ENCODE data around the gene FRAT1.

The FRAT1 gene

DNA sequence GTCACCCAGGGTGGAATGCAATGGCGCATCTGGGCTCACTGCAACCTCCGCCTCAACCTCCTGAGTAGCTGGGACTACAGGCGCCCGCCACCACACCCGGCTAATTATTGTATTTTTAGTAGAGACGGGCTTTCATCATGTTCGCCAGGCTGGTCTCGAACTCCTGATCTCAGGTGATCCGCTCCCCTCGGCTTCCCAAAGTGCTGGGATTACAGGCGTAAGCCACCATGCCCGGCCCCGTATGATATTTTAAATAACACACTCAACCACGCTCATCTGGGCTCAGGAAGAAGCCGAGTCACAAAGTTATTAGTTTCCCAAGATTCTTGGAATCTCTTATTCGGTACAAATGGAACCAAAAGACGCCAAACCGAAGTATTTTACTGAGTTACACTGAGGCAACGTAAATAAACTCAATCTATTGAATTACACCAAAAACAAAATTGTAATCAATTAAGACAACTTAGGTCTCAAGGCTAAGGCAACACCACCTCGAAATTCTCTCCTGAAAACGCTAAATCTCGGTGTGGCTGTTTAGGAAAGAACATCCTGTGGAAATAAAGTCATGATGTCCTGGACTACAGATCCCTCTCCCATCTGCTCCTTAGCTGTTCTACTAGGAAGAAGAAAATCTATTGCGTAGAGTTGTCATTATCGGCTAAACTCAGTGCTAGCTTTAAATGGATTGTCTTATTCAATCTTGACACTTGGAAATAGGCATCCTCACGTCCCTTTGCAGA is 27.5 kb upstream of the FRAT1 start:
- FAIRE-seq (no peak), DNase-seq (ENCODE audit: insufficient read length) (no peak)
- TF ChIP-seq POLR2AphosphoS5 (IDR thresholded peaks at IDR 0.05; ENCODE audit: low read depth, low read length) (no peak), TAF1 (IDR thresholded peaks at IDR 0.05; ENCODE audit: borderline replicate concordance, low read depth, low read length) (no peak), POLR2A (IDR thresholded peaks at IDR 0.05; ENCODE audit: low read depth, low read length) (no peak)

DNA sequence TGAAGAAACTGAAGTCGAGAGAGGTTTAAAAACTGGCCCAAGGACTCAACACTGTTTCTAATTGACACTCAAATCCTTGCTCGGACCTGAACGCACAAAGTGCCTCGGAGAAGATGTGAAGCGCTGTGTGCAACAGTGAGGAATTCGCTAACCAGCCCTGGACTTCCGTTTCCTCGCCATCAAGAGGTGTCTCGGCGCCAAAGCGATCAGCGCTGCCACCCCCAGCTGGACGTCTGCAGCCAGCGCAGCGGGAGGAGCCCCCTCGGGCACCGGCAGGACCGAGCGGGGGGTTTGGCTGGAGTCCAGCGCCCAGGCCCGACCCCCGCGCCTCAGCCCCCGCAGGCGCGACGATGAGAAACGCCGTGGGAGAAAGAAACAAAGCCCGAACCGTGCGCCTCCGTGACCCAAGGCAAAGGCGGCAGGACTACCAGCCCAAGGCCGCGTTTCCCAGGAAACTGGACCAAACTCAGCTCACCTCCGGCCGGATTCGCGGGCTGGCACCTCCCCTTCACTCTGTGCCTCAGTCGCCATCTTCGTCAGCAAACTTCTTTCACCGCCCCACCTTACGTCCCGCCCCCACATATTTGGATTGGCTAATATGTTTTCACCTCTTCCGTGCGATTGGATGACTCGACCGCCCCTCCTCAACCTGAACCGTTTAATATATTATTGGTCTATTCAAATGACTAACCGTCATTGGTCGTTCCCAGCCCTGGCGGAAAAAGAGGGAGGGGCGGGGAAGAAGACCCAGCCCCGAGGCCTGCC is 26.8 kb upstream of the FRAT1 start, which contains the start of gene ARHGAP19:
TSS of gene ARHGAP19 (minus strand) at position 541 of the 765 bp plus-strand sequence. CDS start at position 531, 10 bp downstream.
- FAIRE-seq (peak; percentile 94), DNase-seq (ENCODE audit: insufficient read length) (peak; percentile 84)
- peak; percentile 69; the same call in 1 of the 2 replicates for TF ChIP-seq POLR2AphosphoS5 (IDR thresholded peaks at IDR 0.05; ENCODE audit: low read depth, low read length)
- TF ChIP-seq TAF1 (IDR thresholded peaks at IDR 0.05; ENCODE audit: borderline replicate concordance, low read depth, low read length) = peak; percentile 69; the same call in 1 of the 2 replicates
- peak; percentile 76; the same call in 1 of the 2 replicates for TF ChIP-seq POLR2A (IDR thresholded peaks at IDR 0.05; ENCODE audit: low read depth, low read length)

DNA sequence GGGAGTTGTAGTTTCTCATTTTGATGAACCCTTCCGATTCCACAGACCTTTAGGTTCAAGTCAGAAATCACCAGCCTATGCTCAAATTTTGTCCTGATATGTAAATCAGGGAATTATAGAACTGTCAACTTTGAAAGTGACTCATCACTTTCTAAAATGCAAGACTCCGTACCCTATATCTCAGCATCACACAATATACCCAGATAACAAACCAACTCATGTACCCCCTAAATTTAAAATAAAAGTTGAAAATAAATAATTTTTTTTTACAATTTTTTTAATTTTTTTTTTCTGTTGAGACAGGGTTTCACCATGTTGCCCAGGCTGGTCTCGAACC is 26.2 kb upstream of the FRAT1 start:
- no peak for DNase-seq (ENCODE audit: insufficient read length)
- FAIRE-seq = no peak
- TF ChIP-seq POLR2AphosphoS5 (IDR thresholded peaks at IDR 0.05; ENCODE audit: low read depth, low read length) = no peak
- TF ChIP-seq POLR2A (IDR thresholded peaks at IDR 0.05; ENCODE audit: low read depth, low read length) = no peak
- TF ChIP-seq TAF1 (IDR thresholded peaks at IDR 0.05; ENCODE audit: borderline replicate concordance, low read depth, low read length) = no peak

DNA sequence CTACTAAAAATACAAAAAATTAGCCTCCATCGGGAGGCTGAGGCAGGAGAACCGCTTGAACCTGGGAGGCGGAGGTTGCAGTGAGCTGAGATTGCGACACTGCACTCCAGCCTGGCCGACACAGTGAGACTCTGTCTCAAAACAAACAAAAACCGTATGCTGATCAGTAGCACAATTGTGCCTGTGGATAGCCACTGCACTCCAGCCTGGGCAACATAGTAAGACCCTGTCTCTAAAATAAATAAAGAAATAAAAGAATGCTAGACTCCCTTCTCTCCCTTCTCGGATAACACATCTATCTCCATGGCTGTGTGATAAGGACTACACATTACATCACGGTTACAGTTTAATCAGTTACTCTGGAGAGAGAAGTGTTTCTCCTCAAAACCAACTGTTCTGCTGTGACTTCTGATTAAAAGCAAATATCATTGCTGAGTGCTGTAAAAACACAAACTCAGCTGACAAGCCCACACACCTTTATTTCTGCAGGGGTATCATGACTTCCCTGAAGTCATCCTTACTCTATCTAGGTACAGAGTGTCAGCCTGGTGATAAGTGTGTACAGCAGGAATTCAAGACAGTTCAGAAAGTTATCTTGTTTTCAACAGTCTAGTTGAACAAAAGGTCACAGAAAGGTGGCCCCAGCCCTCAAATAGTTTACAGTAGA is 21.4 kb upstream of the FRAT1 start:
- DNase-seq (ENCODE audit: insufficient read length) (no peak), FAIRE-seq (no peak)
- TF ChIP-seq POLR2A (IDR thresholded peaks at IDR 0.05; ENCODE audit: low read depth, low read length) (no peak), TAF1 (IDR thresholded peaks at IDR 0.05; ENCODE audit: borderline replicate concordance, low read depth, low read length) (no peak), POLR2AphosphoS5 (IDR thresholded peaks at IDR 0.05; ENCODE audit: low read depth, low read length) (no peak)

DNA sequence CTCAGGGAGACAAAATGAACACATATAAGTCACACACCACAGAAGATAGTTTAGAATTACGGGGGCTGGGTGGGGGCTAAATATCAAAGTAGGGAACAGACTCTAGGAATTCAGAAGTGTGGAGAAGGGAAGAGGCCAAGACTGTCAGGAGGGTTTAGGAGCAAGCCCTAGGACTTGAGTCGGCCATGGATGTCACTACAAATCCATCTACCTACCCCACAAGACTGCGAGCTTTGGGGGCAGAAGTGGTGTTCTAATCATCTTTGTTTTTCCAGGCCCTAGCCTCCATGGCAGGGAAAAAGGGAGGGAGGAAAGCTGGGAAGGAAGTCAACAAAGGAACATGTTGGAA is 20.9 kb upstream of the FRAT1 start:
- TF ChIP-seq TAF1 (IDR thresholded peaks at IDR 0.05; ENCODE audit: borderline replicate concordance, low read depth, low read length) (no peak), POLR2AphosphoS5 (IDR thresholded peaks at IDR 0.05; ENCODE audit: low read depth, low read length) (no peak), POLR2A (IDR thresholded peaks at IDR 0.05; ENCODE audit: low read depth, low read length) (no peak)
- no peak for DNase-seq (ENCODE audit: insufficient read length)
- FAIRE-seq = no peak

DNA sequence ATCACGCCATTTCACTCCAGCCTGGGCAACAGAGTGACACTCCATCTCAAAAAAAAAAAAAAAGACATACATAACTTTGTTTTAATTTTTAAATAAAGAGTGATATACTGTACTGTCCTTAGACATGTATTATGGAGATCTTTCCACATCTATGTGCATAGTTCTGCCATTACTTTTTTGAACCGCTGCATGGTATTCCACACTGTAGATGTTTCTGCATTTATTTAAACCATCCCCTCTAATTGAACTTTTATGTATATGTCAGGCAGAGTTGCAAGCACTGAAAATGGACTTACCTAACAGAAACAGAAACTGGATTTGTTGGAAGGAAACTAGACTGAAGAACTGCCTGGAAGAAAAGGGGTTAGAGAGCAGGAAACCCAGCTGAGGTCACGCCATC is 18.1 kb upstream of the FRAT1 start:
- TF ChIP-seq POLR2A (IDR thresholded peaks at IDR 0.05; ENCODE audit: low read depth, low read length) (no peak), TAF1 (IDR thresholded peaks at IDR 0.05; ENCODE audit: borderline replicate concordance, low read depth, low read length) (no peak), POLR2AphosphoS5 (IDR thresholded peaks at IDR 0.05; ENCODE audit: low read depth, low read length) (no peak)
- no peak for FAIRE-seq
- no peak for DNase-seq (ENCODE audit: insufficient read length)

DNA sequence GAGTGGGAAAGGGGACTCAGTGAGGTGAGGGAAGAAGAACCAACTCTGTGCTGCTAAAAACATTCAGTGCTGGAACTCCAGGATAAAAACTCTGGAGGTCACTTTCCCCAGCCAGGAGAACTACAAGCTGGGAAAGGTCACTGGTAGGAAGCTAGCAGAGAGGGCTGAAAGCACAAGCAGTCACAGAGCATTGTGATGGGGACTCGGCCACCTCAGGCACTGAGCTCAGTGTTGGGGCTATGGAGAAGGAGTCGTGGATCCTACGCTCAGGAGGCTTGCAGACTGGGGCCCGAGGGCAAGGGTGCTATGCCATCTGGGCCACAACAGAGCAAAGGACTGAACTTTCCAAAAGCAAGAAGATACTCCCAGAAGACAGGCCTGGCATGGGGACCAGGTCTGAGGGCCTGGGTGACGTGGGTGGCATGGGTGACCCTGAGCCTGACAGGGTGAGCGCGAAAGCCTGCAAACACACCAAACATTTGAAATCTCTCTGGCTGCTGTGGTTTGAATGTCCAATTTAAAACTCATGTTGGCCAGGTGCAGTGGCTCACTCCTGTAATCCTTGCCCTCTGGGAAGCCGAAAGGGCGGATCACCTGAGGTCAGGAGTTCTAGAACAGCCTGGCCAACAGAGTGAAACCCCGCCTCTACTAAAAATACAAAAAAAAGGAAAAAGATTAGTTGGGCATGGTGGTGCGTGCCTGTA is 16.8 kb upstream of the FRAT1 start:
- no peak for FAIRE-seq
- TF ChIP-seq TAF1 (IDR thresholded peaks at IDR 0.05; ENCODE audit: borderline replicate concordance, low read depth, low read length) (no peak), POLR2A (IDR thresholded peaks at IDR 0.05; ENCODE audit: low read depth, low read length) (no peak)
- no peak for DNase-seq (ENCODE audit: insufficient read length)

DNA sequence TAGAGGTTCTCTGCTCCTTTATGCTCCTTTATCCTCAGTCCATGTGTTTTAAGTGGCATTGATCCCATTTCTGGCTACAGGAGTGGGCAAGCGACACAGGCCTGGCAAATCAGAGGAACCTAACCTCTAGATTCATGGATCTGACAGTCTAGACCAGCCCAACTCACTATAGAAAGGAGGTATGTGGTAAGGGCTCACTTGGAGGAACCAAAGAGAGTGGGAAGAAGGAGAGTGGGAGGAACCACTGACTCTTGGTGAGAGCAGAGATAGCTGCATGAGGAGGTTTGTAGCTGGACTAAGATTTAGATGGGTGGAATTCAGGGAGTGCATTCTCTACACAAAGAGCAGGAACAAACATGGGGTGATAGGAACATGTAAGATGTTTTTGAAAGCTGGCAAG is 11.6 kb upstream of the FRAT1 start:
- no peak for TF ChIP-seq TAF1 (IDR thresholded peaks at IDR 0.05; ENCODE audit: borderline replicate concordance, low read depth, low read length)
- no peak for TF ChIP-seq POLR2A (IDR thresholded peaks at IDR 0.05; ENCODE audit: low read depth, low read length)
- no peak for TF ChIP-seq POLR2AphosphoS5 (IDR thresholded peaks at IDR 0.05; ENCODE audit: low read depth, low read length)
- no peak for FAIRE-seq
- DNase-seq (ENCODE audit: insufficient read length) = no peak

DNA sequence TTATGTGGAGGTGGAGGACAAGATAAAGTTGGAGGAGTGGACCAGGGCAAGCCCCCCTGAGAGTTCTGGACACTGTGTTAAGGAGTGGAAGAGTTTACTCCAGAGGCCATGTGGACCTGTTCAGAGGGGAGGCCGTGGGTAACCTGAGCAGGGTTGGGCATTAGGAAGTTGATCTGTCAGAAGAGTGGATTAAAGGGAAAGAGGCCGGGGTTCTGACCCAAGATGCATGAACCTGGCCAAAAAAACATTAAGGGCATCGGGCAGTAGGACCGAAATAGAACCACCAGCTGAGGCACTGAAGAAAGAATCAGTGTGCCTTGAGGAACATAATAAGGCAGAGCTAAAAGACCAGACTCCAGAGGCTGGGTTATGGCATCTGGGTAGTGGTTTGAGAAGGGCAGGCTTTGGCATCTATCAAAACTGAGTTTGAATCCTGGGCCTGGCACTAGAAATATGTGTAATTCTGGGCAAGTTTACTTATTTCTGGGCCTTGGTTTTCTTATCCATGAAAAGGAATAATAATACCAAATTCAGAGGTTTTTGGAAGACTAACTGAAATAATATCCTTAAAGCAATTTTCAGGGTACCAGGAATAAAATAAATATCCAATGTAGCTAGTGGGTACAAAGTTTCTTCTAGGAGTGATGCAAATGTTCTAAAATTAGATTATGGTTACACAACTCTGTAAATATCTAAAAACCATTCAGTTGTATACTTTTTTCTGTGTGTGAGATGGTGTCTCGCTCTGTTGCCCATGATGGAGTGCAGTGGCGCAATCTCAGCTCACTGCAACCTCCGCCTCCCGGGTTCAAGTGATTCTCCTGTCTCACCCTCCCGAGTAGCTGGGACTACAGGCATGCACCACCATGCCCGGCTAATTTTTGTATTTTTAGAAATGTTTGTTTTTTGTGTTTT is 10.9 kb upstream of the FRAT1 start:
- FAIRE-seq (no peak), DNase-seq (ENCODE audit: insufficient read length) (no peak)
- no peak for TF ChIP-seq POLR2A (IDR thresholded peaks at IDR 0.05; ENCODE audit: low read depth, low read length)
- TF ChIP-seq TAF1 (IDR thresholded peaks at IDR 0.05; ENCODE audit: borderline replicate concordance, low read depth, low read length) = no peak
- no peak for TF ChIP-seq POLR2AphosphoS5 (IDR thresholded peaks at IDR 0.05; ENCODE audit: low read depth, low read length)

DNA sequence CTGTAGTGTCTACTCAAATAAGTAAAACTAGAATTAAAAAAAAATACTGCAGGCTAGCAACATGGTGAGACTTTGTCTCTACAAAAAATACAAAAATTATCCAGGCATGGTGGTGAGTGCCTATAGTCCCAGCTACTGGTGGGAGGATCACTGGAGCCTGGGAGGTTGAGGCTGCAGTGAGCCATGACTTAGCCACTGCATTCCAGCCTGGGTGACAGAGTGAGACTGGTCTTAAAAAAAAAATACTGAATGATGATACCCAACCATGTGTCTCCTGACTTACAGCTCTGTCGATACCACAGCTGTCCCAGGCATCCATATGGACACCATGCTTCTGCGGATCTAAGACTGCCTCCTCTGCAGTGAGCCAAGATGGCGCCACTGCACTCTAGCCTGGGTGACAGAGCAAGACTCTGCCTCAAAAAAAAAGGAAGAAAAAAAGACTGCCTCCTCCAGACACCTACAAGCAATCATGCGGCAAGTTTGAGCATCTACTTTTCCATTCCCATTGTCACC is 7.9 kb upstream of the FRAT1 start:
- TF ChIP-seq POLR2A (IDR thresholded peaks at IDR 0.05; ENCODE audit: low read depth, low read length) (no peak), TAF1 (IDR thresholded peaks at IDR 0.05; ENCODE audit: borderline replicate concordance, low read depth, low read length) (no peak), POLR2AphosphoS5 (IDR thresholded peaks at IDR 0.05; ENCODE audit: low read depth, low read length) (no peak)
- FAIRE-seq = no peak
- no peak for DNase-seq (ENCODE audit: insufficient read length)

Measured in GM12892 (cell line).